ENCODE measurements around the gene PCYT2. TPM values are rescaled to one million over a fixed set of nuclear protein-coding genes. Genes with fewer than 3 reads are reported as not detected.

The PCYT2 gene
- total RNA-seq, 1 donor from 2014 or later, result 29.5 TPM

DNA sequence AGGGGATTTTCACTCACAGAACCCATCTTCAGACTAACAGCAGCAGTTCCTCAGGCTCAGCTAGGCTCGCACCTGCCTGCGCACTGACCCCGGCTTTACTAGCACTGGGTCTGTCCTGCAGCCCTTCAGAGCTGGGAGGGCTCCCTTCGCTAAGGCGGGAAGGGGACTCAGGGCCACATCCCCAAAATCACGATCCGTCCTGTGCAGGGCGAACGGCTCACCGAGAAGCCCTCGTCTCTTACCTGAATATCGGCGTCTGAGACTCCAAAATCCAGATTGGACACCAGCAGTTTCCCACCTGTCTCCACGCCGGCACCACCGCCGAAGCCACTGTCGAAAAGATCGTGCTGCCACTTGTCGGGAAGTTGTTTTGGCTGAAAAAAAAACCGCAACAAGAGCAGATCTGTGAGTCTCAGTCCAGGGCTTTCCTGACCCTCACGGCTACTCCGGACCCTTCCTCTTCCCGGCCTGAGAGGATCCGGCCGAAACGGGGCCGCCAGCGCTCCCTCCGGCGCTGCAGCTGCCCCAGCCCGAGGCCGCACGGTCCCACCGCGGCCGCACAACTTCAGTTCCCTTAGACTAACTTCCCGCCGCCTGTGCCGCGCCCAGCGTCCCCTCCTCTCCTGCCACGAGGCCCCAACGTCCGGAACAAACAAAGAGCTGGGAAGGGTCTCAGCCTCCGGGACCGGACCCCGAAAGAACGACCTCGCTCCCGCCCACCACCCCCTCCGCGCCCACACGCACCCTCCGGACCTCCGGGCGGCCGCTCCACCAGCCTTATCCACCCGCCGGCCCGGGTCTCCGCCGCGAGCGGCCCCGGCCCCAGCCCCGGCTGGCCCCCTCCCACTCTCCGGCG, 20.5 kb downstream of the PCYT2 start:
- intact Hi-C loops (cut with DNase I), result no loop called here
- DNase-seq (no peak), ATAC-seq (ENCODE audit: poor library complexity) (no peak)

DNA sequence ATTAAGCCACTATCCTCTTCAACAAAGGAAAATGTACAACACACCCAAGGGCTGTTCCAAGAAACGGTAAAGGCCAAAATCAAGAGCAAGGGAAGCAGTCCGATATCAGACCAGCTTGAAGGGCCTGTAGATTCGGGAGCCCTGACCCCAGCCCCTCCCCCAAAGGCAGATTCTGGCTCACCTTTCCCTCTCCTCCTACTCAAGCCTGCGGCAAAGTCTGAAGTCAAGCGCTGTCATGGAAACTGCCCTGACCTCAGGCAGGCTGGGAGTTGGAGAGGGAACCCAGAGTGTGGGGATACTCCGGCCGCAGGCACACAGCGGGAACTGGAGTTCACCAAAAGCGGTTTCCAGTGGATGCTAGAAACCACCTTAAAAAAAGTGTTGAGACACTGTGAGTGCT, 21.6 kb downstream of the PCYT2 start:
- DNase-seq, result no peak
- intact Hi-C loops (cut with DNase I), result no loop called here
- ATAC-seq (ENCODE audit: poor library complexity), result no peak

DNA sequence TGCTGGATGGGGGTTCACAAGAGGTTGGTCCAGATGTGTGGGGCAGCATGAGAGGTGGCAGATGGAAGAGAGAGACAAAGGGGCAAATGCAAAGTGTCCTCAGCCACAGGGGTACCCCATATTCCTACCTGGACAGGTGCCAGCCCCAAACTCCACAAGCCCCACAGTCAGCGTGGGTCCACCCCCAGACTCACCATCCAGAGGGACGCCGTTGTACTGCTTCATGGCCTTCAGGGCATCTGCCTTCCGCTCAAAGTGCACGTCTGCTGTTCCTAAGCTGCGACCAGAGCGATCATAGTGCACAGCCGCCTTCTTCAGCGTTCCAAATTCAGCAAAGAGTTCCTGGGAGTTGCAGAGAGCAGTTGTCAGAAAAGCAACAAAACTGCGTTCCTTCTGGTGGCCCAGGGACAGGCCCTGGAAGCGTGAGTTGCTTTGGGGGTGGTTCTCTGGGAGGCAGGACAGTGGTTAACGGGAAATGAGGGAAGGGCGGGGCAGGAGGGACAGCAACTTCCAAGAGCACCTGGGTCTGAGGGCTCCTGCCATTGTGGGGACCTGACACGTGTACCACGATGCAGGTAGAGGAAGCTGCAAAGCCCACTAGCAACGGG, 22.1 kb downstream of the PCYT2 start:
- intact Hi-C loops (cut with DNase I), result no loop called here
- ATAC-seq (ENCODE audit: poor library complexity) (no peak), DNase-seq (no peak)

DNA sequence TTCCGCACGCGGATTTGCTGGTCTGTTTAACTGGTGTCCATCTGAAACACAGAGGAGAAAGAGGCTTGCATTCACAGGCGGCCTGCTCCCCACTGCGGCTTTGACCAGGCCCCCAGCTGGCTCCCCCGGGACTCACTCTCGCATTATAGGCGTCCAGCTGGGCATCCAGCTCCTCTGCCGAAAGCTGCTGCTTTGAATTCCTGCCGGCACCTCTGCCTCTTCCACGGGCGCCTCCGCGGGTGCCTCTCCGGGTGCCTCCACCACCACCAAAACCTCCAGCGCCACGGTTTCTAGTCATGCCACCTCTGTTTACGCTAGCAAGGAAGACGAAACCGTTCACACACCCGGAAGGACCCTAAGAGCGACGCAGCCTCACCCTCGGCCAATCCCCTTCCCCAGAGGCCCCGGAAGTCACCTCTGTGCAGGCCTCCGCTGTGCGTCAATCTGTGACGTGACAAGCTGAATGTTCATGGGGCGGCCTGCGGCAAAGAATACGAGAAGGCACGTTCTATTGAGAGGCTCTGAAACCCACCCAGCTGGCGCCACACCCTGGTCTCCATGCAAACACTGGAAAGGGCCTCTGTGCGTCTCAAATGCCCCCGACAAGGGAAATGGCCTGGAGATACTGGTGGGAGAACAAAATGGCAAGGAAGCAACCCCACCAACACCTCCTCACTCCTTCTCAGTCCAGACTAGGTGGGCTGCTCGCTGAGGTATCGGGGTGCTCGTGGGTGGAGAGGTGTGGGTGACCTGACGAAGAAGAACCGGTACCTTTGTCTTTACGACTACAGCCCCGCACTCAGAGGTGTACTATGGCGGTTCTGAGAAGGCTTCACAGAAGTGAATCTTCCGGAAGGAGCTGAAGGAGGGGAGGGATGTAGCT, 22.9 kb downstream of the PCYT2 start:
- DNase-seq (no peak), ATAC-seq (ENCODE audit: poor library complexity) (no peak)
- intact Hi-C loops (cut with DNase I), result no loop called here

DNA sequence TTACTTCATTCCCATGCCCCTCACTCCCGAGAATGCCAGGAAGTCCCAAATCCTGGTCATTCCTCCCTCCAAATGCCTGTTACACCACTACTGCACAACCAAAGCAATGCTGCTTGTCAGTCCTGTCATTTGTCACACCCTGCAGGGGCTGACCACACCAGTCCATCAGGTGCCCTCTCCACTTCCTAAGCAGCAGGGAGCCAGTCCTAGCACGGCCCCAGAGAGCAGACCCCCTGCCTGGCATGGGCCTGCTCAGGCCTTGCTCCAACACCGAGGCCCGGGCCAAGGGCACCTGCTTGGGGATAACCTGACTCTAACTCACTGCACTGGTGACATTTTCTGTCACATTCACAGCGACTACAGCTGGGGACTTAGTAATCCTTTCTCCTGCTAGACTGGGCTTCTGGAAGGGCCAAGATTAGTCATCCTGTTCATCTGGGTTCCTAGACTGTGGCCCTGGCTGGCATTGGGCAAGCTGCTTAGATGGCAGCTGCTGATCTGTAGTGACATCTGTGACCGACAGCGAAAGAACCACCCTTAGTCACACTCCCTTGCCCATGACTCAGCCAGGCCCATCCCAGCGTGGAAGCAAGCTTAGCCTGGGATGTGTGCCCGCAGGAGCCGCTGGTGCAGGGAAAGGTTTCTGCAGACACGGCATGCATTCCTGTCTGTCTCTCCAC, 25.2 kb downstream of the PCYT2 start:
- intact Hi-C loops (cut with DNase I), result no loop called here
- DNase-seq (no peak), ATAC-seq (ENCODE audit: poor library complexity) (no peak)

DNA sequence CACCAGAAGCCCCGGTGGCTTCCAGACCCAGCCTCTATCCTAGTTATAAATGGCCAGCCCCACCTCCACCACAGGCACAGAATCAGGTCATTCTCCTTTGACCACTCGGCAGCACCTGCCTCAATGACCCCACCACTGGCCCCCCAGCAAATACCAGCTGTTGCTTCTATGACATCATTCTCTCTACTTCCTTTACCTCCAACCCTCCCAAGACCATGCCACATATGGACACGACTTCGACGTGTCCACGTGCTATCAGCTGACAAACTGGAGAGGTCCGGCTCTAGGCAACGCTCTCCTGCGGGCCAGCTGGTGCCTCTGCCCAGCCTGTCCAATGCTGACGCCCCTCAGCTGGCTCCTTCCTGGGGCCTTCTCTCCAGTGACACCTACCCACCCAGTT, 25.7 kb downstream of the PCYT2 start:
- intact Hi-C loops (cut with DNase I), result no loop called here
- ATAC-seq (ENCODE audit: poor library complexity), result no peak
- DNase-seq, result no peak

DNA sequence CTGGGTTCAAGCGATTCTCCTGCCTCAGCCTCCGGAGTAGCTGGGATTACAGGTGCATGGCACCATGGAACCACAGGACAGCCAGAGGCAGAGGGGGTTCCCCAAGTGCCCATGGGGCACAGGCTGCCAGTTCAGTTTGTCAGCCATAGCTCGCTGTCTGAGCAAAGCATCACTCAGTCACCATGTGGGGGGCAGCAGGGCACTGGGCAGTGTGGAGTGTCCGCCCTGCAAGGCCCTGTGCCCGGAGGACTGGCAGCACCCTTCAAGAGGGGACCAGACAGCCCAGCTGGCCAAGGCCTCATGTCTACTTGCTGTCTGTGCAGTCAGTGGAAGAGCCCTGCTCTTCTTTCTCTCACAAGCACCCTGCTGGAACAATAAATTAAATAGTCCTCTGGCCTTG, 26.2 kb downstream of the PCYT2 start:
- intact Hi-C loops (cut with DNase I), result no loop called here
- no peak for DNase-seq
- ATAC-seq (ENCODE audit: poor library complexity), result no peak

DNA sequence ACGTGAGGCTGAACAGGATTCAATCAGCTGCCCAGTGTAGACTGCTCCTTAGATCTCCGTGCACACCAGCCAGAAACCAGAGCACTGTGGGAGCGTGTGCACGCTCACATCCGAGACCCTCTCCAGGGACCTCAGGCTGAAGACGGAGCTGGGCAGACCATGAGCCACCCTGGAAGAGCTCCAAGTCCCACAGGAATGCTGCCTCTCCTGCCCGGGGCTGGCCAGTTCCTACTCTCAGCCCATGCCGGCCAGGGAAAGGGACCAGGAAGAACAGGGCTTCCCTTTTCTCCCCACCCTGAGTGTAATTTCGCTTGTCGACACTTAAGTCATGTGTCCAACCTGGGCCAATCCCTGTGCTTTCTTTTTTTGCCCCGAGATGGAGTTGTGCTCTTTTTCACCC, 26.7 kb downstream of the PCYT2 start:
- intact Hi-C loops (cut with DNase I), result no loop called here
- DNase-seq (no peak), ATAC-seq (ENCODE audit: poor library complexity) (peak; percentile 47)

DNA sequence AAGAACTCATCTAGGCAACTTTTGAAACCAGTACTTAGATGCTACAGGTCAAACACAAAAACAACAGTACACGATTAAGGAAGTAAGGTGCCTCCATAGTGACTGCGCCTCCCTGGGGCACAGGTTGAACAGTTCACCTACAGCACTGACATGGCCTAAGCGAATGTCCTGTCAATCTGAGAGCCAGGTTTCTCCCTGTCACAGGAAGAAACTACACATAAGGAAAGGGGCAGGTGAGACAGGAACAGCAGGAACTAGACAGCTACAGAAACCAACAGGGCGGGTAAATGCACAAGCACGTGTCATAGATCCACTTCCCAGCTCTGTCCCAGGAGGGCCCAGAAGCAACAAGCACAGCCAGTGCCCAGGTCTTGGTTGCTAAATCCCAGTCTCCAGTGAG, 32.1 kb downstream of the PCYT2 start:
- DNase-seq, result no peak
- ATAC-seq (ENCODE audit: poor library complexity), result no peak
- intact Hi-C loops (cut with DNase I), result no loop called here

DNA sequence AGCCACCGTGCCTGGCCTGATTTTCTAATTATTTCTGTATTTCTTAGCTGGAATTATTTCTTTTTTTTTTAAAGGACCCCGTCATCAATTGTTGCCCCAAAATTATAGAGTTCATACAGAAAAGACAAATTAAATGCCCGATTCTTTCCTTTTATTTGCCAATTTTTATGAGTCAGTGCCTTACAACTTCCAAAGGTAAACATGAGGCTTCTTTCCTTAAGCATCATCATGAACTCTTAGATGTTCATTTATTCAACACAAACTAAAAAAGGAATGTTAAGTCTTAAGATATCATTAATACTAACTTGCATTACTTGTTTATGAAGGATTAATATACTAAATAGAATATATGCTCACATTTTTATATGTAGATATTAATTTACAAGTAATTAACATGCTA, 32.9 kb downstream of the PCYT2 start:
- DNase-seq (no peak), ATAC-seq (ENCODE audit: poor library complexity) (no peak)
- intact Hi-C loops (cut with DNase I), result no loop called here

DNA sequence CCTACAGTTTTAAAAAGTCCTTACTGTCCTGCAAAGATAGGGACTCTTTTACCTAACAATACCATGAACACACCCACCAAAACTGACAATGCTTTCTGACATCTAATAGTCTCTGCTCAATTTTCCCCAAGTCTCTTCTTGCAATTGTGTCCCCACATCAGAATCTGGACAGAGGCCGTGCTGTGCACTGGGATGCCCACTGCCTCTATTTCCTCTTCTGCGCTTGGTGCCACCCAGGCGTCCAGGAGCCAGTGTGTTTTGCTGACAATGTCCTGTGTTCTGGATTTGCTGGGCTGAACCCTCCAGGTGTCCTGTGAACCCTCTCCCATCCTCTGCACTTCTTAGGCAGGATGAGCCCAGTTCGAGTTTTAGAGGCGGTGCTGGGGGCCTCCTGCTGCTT, 33.6 kb downstream of the PCYT2 start:
- intact Hi-C loops (cut with DNase I), result no loop called here
- DNase-seq (no peak), ATAC-seq (ENCODE audit: poor library complexity) (no peak)

DNA sequence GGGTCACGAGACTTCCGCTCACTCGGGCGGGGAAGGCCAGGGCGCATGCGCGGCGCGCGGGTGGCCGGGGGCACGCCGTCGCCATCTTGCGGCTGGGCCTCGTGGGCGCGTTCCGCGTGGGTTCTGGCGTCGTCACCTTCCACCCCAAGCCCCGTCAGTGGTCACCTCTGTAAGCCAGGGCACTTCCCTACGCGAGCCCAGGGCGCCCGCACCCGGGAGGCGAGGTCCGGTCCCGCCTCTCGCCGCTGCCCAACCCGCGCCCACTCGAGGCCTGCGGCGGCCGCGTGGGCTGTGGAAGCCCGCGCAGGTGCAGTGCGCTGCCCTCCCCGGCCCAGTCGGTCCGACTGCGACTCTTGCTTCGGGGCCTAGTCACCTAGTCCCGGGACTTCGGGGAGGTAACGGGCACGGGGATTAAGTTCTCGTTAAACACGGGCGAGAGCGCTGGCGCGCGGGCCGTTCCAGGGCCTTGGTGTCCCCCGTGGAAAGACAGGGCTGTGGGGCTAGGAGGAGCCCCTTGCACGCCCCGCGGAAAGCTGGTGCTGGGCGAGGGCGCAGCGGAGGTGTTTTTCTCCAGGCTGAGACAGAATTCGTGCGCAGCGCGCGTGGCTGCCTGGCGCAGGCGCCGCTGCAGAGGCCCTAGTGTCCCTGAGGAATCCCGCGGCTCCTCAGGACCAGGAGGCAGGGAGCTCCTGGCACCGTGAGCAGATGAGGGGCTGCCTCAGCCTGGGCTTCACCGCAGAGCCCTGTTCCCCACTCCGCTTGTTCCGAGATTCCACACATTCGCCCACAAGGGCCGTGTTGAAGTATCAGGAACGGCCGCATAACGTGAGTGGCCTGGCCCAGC, 39.6 kb downstream of the PCYT2 start:
- DNase-seq, result peak; percentile 98
- intact Hi-C loops (cut with DNase I), result no loop called here
- ATAC-seq (ENCODE audit: poor library complexity), result peak; percentile 82

DNA sequence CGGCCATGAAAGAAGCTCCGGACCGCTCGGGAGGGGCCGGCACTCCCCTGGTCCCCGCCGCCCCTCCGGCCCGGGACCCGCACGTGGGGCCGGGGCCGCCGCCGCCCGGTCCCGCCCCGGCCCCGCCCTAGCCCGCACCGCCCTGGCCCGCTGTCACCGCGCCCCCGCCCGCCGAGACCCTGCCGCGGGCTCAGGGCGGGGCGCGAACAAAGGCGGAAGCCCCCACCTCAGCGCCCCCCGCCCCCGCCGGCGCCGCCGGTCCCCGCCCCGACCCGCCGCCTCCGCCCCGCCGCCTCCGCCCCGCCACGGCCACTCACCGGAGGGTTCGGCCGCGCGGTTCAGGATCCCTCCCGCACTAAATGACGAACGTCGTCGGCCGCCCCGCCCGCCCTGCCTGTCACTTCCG, 40.2 kb downstream of the PCYT2 start, which contains the start of gene ARHGDIA:
TSS of gene ARHGDIA (minus strand) at position 357 of the 406 bp plus-strand sequence. CDS start 1,407 bp downstream, outside the sequence.
- intact Hi-C loops (cut with DNase I), result no loop called here
- no peak for DNase-seq
- ATAC-seq (ENCODE audit: poor library complexity), result no peak

DNA sequence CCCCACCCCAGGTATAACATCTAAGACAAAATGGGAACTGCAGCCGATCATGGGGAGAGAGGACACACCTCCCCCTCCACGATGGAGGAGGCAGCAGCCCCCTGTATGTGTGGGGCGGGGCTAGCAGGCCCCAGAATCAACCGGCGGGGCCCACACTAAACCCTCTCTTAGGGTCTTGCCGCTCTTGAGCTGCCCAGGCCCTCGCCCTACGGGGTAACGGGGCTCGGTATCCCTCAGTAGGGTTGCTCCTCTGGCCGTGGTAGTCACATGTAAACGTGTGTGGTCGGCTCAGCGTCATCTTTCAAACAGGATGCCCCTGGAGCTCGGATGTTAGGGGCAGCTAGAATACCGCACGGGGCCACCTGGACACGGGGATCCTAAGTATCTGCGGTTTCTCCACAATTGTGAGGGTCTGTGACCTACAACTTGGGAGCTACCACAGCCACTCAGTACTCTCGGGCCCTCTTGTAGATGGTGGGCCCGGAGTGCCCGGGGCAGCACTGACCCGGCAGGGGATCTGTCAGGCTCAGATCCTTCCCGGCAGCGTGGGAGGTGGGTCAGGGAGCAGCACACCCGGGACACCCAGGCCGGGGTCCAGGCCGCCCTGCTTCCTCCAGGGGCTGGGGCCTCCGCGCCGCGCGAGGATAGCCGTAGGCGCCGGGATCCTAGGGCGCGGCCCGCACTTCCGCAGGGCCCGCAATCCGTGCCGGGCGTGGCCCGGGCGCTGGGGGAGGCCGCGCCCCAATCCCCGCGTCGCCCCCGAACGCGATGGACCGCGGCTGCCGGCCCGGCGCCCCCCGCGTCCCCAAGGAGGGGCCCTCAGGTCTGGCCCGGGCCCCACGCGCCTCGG, 40.8 kb downstream of the PCYT2 start:
- DNase-seq, result peak; percentile 64
- ATAC-seq (ENCODE audit: poor library complexity), result peak; percentile 4
- intact Hi-C loops (cut with DNase I), result no loop called here

DNA sequence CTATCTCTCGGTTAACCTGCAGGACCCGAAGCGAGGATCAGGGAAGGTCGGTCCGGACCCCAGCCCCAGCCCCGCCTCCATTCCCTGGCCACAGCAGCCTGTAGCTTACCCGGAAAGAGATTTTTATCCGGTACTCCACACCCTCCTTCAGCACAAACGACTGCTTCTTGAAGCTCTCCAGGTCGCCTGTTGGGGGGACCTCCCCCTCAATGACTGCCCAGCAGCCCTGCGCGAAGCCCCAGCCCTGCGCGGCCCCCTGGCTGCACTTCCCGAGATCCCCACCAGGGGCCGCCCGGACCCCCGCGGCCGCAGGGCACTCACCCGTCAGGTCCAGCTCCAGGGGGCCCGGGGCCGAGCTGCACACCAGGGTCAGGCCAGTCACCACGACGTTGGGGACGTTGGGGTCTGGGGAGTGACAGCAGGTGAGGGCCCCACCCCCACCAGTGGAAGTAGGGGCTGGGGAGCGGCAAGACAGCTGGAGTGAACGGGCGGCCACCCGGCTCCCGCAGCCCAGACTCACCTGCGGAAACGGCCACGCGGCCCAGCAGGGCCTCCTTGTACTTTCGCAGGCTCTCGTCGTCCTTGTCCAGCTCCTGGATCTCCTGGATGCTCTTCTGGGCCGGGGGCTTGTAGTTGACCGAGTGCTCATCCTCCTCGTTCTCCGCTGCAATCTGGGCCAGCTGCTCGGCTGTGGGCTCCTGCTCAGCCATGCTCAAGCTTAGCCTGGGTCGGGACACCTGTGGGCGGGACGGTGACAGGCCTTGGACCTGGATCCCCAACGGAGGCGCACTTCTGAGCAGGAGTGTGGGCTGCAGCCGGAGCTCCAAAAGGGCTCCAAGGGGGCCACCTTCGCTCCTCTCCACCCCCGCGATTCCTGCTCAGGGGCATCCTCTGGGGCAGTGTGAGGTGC, 41.7 kb downstream of the PCYT2 start:
- intact Hi-C loops (cut with DNase I), result no loop called here
- DNase-seq (peak; percentile 69), ATAC-seq (ENCODE audit: poor library complexity) (peak; percentile 18)

DNA sequence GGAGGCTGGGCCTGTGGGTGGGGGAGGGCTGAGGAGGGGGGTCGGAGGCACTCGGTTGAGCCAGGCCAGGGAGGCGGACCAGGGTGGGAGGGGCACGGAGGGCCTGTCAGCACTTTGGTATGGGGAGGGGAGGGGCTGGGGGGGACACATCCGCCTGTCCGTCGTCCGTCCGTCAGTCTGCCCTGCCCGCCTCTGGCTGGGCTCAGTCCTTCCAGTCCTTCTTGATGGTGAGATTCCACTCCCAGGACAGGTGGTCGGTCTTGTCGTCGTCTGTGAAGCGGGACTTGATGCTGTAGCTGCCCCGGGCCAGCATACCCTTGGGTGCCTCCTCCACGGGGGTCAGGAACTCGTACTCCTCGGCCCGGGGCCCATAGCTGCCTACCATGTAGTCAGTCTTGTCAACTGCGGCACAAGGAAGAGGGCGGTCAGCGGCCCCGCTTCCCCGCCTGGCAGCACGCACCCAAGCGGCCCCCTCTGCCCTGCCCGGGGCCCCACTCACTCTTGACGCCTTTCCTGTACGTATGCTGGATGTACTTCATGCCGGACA, 42.5 kb downstream of the PCYT2 start:
- no peak for DNase-seq
- no peak for ATAC-seq (ENCODE audit: poor library complexity)

More for the DNA sequence above, 42.5 kb downstream of the PCYT2 start:
- intact Hi-C loops (cut with DNase I), result no loop called here

Data from Right ventricle myocardium superior (tissue), 1 donor.